ENCODE measurements around the gene BABAM1. TPM values are rescaled to one million over a fixed set of nuclear protein-coding genes. Genes with fewer than 3 reads are reported as not detected.

BABAM1 gene
- total RNA-seq, 2 experiments from 2014 or later: 56.2 to 63.5 TPM

DNA sequence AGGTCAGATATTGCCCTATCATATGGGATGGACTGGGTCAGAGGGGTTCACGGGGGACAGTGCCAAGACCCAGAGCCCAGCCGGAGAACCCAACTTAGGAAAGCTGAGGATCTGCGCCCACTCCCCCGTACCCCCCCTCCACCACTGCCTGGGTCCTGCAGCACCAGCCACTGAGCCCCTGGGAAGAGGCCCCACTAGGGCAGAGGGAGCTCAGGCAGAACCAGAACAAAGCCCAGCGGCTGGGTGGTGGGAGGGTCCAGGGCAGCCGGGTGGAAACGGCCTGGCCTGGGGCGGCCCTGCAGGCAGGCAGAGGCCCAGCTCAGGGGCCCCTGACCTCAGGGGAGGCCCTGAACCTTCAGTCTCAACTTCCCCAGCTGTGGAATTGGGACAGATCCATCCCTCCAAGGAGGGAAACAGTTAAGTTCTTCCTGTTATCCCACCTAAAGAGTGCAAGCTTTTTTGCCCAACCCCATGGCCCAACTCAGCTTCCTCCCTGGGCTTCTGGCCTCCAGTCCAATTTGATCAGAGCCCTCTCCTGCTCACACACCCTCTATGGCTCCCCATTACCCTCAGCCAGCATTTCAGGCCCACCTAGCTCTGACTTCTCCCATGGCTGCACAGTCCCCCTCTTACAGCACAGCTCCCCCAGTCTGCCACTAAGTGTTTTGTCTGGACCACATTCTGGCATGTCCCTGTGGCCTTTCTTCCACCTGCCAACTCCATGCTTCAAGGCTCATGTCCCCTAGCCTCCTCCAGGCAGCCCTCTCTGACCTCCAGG is 24.6 kb upstream of the BABAM1 start:
- no peak for ATAC-seq (ENCODE audit: poor library complexity)
- H3K27ac Mint-ChIP-seq: no peak overlapping the region

DNA sequence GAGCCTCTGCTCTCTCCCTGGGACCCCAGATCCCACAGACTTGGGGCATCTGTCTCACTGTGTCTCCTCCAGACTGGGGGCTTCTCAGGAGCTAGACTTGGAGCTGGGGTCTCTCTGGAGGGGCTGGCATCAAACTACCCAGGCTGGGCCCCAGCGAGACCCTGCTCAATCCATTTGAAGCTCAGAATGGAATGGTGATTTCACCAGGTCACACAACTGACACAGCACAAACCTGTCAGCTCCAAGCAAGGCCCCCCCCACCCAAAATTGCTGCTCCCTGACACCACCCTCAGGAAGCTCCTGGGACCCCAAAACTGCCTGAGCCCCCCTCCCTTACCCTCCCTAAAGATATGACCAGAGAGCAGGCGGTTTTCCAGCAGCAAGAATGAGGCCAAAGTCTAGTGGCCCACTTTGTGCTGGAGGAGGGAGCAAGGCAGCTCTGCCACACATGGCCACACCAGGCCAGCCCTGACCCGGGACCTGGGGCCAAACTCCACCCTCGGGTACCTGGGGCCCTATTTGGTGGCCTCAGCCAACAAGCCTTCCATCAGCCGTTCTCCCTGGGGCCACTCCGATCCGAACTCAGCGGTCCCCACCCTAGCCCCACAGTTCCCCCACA is 23.9 kb upstream of the BABAM1 start:
- CTCF ChIA-PET: no interaction called here
- Mint-ChIP-seq H3K36me3 (ENCODE audit: low read depth) (no peaks in the 10 kb centered on the region), H3K9me3 (no peaks in the 10 kb centered on the region), H3K4me1 (ENCODE audit: low read depth) (no peaks in the 10 kb centered on the region), H3K27ac (no peak overlapping the region), H3K4me3 (peak overlapping the region; percentile 74), H3K27me3 (peaks cover 5% of the 10 kb centered on the region)
- TF ChIP-seq CTCF (IDR thresholded peaks at IDR 0.05): no peak
- DNase-seq (no peak), ATAC-seq (ENCODE audit: poor library complexity) (no peak)
- POLR2A ChIA-PET: interaction anchor here (1.0 to 1.9 kb wide), 4 partner anchors 17 to 38 kb away, joined by 3 to 7 read pairs (median 4); partner anchors contain the start of genes BABAM1 and OCEL1
- H3K9me3 ChIP-seq (ENCODE audit: control insufficient read depth in 1 of 2, insufficient read depth in 1 of 2, low read length in 2 of 2): no peaks in the 10 kb centered on the region
- H3K36me3 ChIP-seq (ENCODE audit: insufficient read depth, low read length): no peaks in the 10 kb centered on the region
- H3K27me3 ChIP-seq (ENCODE audit: control insufficient read depth in 1 of 2, insufficient read depth in 2 of 2, low read length in 2 of 2): no peaks in the 10 kb centered on the region
- no peak overlapping the region for H3K27ac ChIP-seq (ENCODE audit: low read depth in 1 of 2, low read length in 2 of 2)
- H3K4me1 ChIP-seq (ENCODE audit: insufficient read depth, low read length): peaks cover 17% of the 10 kb centered on the region
- no peak overlapping the region for H3K4me3 ChIP-seq (ENCODE audit: low read length)
- intact Hi-C loops (cut with DNase I, micrococcal nuclease): no loop called here

More for the DNA sequence above, 24.6 kb upstream of the BABAM1 start:
- no peaks in the 10 kb centered on the region for H3K9me3 Mint-ChIP-seq
- peaks cover 5% of the 10 kb centered on the region for H3K27me3 Mint-ChIP-seq
- Histone ChIP-seq H3K27me3 (ENCODE audit: control insufficient read depth in 1 of 2, insufficient read depth in 2 of 2, low read length in 2 of 2) (no peaks in the 10 kb centered on the region), H3K4me3 (ENCODE audit: low read length) (no peak overlapping the region), H3K9me3 (ENCODE audit: control insufficient read depth in 1 of 2, insufficient read depth in 1 of 2, low read length in 2 of 2) (no peaks in the 10 kb centered on the region), H3K4me1 (ENCODE audit: insufficient read depth, low read length) (peaks cover 17% of the 10 kb centered on the region), H3K36me3 (ENCODE audit: insufficient read depth, low read length) (no peaks in the 10 kb centered on the region), H3K27ac (ENCODE audit: low read depth in 1 of 2, low read length in 2 of 2) (no peak overlapping the region)
- H3K4me1 Mint-ChIP-seq (ENCODE audit: low read depth): no peaks in the 10 kb centered on the region
- ChIA-PET POLR2A (interaction anchor here (1.0 to 1.9 kb wide), 3 partner anchors 16 to 24 kb away, joined by 3 to 7 read pairs (median 5); partner anchors contain the start of genes BABAM1 and OCEL1), CTCF (no interaction called here)
- no peak for TF ChIP-seq CTCF (IDR thresholded peaks at IDR 0.05)
- DNase-seq: no peak
- intact Hi-C loops (cut with DNase I, micrococcal nuclease): no loop called here
- H3K36me3 Mint-ChIP-seq (ENCODE audit: low read depth): no peaks in the 10 kb centered on the region
- peak overlapping the region; percentile 68 for H3K4me3 Mint-ChIP-seq

- CTCF ChIA-PET: no interaction called here
- H3K4me3 Mint-ChIP-seq: peak overlapping the region; percentile 74
- H3K27ac Mint-ChIP-seq: no peak overlapping the region
Measured at GRCh38 chr19:17243830-17244617, 23.2 kb upstream of the BABAM1 start.

More at GRCh38 chr19:17243830-17244617, 23.2 kb upstream of the BABAM1 start:
- Histone ChIP-seq H3K4me3 (ENCODE audit: low read length) (no peak overlapping the region), H3K9me3 (ENCODE audit: control insufficient read depth in 1 of 2, insufficient read depth in 1 of 2, low read length in 2 of 2) (no peaks in the 10 kb centered on the region), H3K36me3 (ENCODE audit: insufficient read depth, low read length) (no peaks in the 10 kb centered on the region), H3K4me1 (ENCODE audit: insufficient read depth, low read length) (peaks cover 17% of the 10 kb centered on the region), H3K27ac (ENCODE audit: low read depth in 1 of 2, low read length in 2 of 2) (no peak overlapping the region), H3K27me3 (ENCODE audit: control insufficient read depth in 1 of 2, insufficient read depth in 2 of 2, low read length in 2 of 2) (no peaks in the 10 kb centered on the region)
- H3K4me1 Mint-ChIP-seq (ENCODE audit: low read depth): no peaks in the 10 kb centered on the region
- ATAC-seq (ENCODE audit: poor library complexity): no peak
- DNase-seq: no peak
- intact Hi-C loops (cut with DNase I, micrococcal nuclease): no loop called here
- no peaks in the 10 kb centered on the region for H3K36me3 Mint-ChIP-seq (ENCODE audit: low read depth)
- POLR2A ChIA-PET: interaction anchor here (0.6 to 1.9 kb wide), 4 partner anchors 23 to 37 kb away, joined by 3 to 5 read pairs (median 3); partner anchors contain the start of genes BABAM1 and USE1
- no peak for TF ChIP-seq CTCF (IDR thresholded peaks at IDR 0.05)
- H3K9me3 Mint-ChIP-seq: no peaks in the 10 kb centered on the region
- peaks cover 5% of the 10 kb centered on the region for H3K27me3 Mint-ChIP-seq

Data from CD4-positive, alpha-beta T cell (primary cell).